ENCODE measurements around the gene NOTCH4. TPM values are rescaled to one million over a fixed set of nuclear protein-coding genes. Genes with fewer than 3 reads are reported as not detected.

NOTCH4 gene
- total and polyA plus RNA-seq, 2 donors (not counting 1 experiment from before 2014, with no cell fraction given), result 0.42 to 0.99 TPM

DNA sequence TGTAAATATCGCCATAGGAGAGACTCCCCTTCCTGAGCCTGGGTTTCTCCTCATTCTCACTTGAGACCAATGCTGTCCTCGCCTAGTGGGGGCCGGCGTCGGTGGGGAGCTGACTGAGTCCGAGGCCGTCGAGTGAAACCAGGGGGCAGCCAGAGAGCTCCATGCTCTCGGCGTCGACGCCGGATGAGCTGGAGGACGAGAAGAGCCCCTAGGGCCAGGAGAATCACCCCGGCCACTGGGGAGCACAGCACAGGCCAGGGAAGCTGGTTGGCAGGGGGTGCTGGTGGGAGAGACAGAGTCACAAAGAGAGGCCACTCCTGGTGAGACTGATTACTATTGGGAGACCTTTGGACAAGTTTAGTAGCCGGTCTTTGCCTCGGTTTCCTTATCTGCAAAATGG, 25.0 kb downstream of the NOTCH4 start:
- no peak for TF ChIP-seq EZH2 (IDR thresholded peaks at IDR 0.05; ENCODE audit: low read length, missing control alignments)
- TF ChIP-seq, protein P1, sequence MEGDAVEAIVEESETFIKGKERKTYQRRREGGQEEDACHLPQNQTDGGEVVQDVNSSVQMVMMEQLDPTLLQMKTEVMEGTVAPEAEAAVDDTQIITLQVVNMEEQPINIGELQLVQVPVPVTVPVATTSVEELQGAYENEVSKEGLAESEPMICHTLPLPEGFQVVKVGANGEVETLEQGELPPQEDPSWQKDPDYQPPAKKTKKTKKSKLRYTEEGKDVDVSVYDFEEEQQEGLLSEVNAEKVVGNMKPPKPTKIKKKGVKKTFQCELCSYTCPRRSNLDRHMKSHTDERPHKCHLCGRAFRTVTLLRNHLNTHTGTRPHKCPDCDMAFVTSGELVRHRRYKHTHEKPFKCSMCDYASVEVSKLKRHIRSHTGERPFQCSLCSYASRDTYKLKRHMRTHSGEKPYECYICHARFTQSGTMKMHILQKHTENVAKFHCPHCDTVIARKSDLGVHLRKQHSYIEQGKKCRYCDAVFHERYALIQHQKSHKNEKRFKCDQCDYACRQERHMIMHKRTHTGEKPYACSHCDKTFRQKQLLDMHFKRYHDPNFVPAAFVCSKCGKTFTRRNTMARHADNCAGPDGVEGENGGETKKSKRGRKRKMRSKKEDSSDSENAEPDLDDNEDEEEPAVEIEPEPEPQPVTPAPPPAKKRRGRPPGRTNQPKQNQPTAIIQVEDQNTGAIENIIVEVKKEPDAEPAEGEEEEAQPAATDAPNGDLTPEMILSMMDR (conservative IDR thresholded peaks at IDR 0.05 in 1 of 2, IDR thresholded peaks at IDR 0.05 in 1 of 2; ENCODE audit: low read depth in 1 of 2, low read length in 2 of 2), result no peak
- no peak for DNase-seq (ENCODE audit: low read depth in 2 of 2)
- no peak overlapping the region for H3K27ac ChIP-seq (ENCODE audit: insufficient read depth, low read length)
- H3K9me3 ChIP-seq (ENCODE audit: control insufficient read depth, insufficient read depth, low read depth, low read length), result no peaks in the 10 kb centered on the region
- H3K36me3 ChIP-seq (ENCODE audit: control insufficient read depth, insufficient read depth, low read length), result no peaks in the 10 kb centered on the region
- no peak overlapping the region for H3K9ac ChIP-seq (ENCODE audit: insufficient read depth, low read length)
- no peak overlapping the region for H3K4me2 ChIP-seq (ENCODE audit: extremely low read depth, insufficient read depth, low read length)
- no peaks in the 10 kb centered on the region for H3K79me2 ChIP-seq (ENCODE audit: control insufficient read depth, insufficient read depth, low read length)
- no peak overlapping the region for H3K4me3 ChIP-seq (replicated peaks in 1 of 4; ENCODE audit: control extremely low read depth in 1 of 4, insufficient read depth in 1 of 4, low read depth in 3 of 4, low read length in 4 of 4)
- H4K20me1 ChIP-seq (ENCODE audit: control insufficient read depth, extremely low read depth, insufficient read depth, low read length), result no peaks in the 10 kb centered on the region
- no peak overlapping the region for H2AFZ ChIP-seq (ENCODE audit: low read length)
- H3K4me1 ChIP-seq (ENCODE audit: control insufficient read depth, extremely low read depth, insufficient read depth, low read length), result peaks cover 6% of the 10 kb centered on the region
- peaks cover 9% of the 10 kb centered on the region for H3K27me3 ChIP-seq (ENCODE audit: control insufficient read depth, insufficient read depth, low read length)

DNA sequence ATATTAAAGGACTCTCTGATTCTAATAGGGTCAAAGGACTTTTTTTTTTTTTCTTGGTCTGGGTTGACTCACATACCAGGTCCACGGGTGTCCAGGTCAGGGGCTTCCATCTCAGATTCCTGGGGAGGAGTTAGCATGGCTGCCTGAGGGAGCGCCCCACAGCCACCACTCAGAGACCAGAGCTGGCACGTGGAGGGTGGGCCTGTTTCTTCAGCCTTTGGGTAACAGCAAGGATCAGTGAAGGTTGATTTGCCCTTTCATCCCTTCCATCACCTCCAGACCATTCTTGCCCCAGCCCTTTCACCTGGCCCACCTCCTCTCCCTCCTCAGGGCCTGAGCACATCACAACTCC, 25.5 kb downstream of the NOTCH4 start:
- Histone ChIP-seq H3K9ac (ENCODE audit: insufficient read depth, low read length) (no peak overlapping the region), H3K27ac (ENCODE audit: insufficient read depth, low read length) (no peak overlapping the region), H3K4me3 (replicated peaks in 1 of 4; ENCODE audit: control extremely low read depth in 1 of 4, insufficient read depth in 1 of 4, low read depth in 3 of 4, low read length in 4 of 4) (no peak overlapping the region), H3K4me2 (ENCODE audit: extremely low read depth, insufficient read depth, low read length) (no peak overlapping the region), H3K4me1 (ENCODE audit: control insufficient read depth, extremely low read depth, insufficient read depth, low read length) (peaks cover 6% of the 10 kb centered on the region), H3K9me3 (ENCODE audit: control insufficient read depth, insufficient read depth, low read depth, low read length) (no peaks in the 10 kb centered on the region), H2AFZ (ENCODE audit: low read length) (no peak overlapping the region), H4K20me1 (ENCODE audit: control insufficient read depth, extremely low read depth, insufficient read depth, low read length) (no peaks in the 10 kb centered on the region), H3K79me2 (ENCODE audit: control insufficient read depth, insufficient read depth, low read length) (no peaks in the 10 kb centered on the region), H3K27me3 (ENCODE audit: control insufficient read depth, insufficient read depth, low read length) (peaks cover 4% of the 10 kb centered on the region), H3K36me3 (ENCODE audit: control insufficient read depth, insufficient read depth, low read length) (no peaks in the 10 kb centered on the region)
- TF ChIP-seq EZH2 (IDR thresholded peaks at IDR 0.05; ENCODE audit: low read length, missing control alignments), result no peak
- no peak for DNase-seq (ENCODE audit: low read depth in 2 of 2)

DNA sequence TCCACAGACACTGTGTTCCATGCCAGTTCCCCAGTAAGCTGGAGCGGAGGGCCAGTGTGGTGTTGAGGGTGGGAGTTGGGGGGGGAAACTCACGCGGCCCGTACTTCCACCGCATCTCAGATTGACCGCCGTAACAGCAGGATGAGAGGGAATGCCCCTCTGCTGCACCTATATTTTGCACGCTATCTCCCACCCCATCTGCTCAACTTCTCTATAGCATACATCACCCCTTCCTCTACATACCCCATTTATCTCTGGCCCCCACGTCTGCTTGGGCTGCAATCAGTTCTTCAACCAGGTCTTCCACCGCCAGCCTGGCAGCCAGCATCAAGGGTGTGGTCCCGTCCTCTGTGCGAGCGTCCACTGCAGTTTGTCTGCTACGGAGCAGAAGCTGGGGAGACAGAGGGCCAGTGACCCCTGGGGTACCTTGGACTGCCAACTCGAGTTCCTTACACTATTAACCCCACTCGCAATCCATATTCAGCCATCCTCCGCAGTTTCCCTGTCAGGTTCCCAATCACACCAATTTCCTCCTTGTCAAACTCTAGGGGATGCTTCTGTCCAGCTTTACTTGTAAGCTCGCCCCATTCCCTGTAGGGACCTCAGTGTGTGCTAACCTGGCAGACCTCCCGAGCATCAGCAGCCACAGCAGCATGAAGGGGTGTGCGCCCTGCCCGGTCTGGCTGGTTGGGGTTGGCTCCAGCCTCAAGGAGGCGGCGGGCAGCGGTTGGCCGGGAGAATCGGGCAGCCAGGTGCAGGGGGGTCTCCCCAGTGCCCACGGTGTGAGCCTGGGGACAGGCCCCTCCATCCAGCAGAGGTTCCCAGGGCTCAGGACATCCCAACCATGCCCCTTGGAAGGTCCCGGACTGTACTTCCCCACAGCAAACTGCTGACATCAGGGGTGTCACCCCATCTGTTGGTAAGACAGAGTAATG, 26.9 kb downstream of the NOTCH4 start:
- Histone ChIP-seq H3K4me1 (ENCODE audit: control insufficient read depth, extremely low read depth, insufficient read depth, low read length) (peaks cover 11% of the 10 kb centered on the region), H3K9me3 (ENCODE audit: control insufficient read depth, insufficient read depth, low read depth, low read length) (no peaks in the 10 kb centered on the region), H3K27ac (ENCODE audit: insufficient read depth, low read length) (peak overlapping the region; percentile 99), H3K36me3 (ENCODE audit: control insufficient read depth, insufficient read depth, low read length) (no peaks in the 10 kb centered on the region), H3K9ac (ENCODE audit: insufficient read depth, low read length) (peak overlapping the region; percentile 99), H3K79me2 (ENCODE audit: control insufficient read depth, insufficient read depth, low read length) (no peaks in the 10 kb centered on the region), H3K27me3 (ENCODE audit: control insufficient read depth, insufficient read depth, low read length) (peaks cover 4% of the 10 kb centered on the region), H4K20me1 (ENCODE audit: control insufficient read depth, extremely low read depth, insufficient read depth, low read length) (no peaks in the 10 kb centered on the region), H3K4me2 (ENCODE audit: extremely low read depth, insufficient read depth, low read length) (peak overlapping the region; percentile 90), H2AFZ (ENCODE audit: low read length) (peak overlapping the region; percentile 86), H3K4me3 (replicated peaks in 1 of 4; ENCODE audit: control extremely low read depth in 1 of 4, insufficient read depth in 1 of 4, low read depth in 3 of 4, low read length in 4 of 4) (peak overlapping the region; percentile 70 to 90 (median 78))
- TF ChIP-seq, protein P1 (conservative IDR thresholded peaks at IDR 0.05 in 1 of 2, IDR thresholded peaks at IDR 0.05 in 1 of 2; ENCODE audit: low read depth in 1 of 2, low read length in 2 of 2), result no peak
- TF ChIP-seq EZH2 (IDR thresholded peaks at IDR 0.05; ENCODE audit: low read length, missing control alignments), result no peak
- DNase-seq (ENCODE audit: low read depth in 2 of 2), result peak in 1 of 2 donors; percentile 19
